GM23338 (cell line): ENCODE results near the gene BCDIN3D.

Experiments
- CREB1 ChIP-seq: fragments of 250-450 bp; sonication (Bioruptor Pico); IDR thresholded peaks from 2 replicates; pipeline ENCODE4 v1.5.0; 2020; ENCODE audit warnings: low read depth, mild to moderate bottlenecking, moderate library complexity
- EZH2 ChIP-seq: fragments of 200-600 bp; sonication (generic); IDR thresholded peaks from one replicate; pipeline ENCODE4 v1.8.0; 2017; ENCODE audit warnings: antibody characterized with exemption, mild to moderate bottlenecking, low read depth; ENCODE audit not compliant: unreplicated experiment
- EZH2phosphoT487 ChIP-seq: fragments of 200-600 bp; sonication (generic); IDR thresholded peaks from one replicate; pipeline ENCODE4 v1.8.1; 2018; ENCODE audit warnings: antibody characterized with exemption; ENCODE audit not compliant: unreplicated experiment
- POLR2AphosphoS5 ChIP-seq: IDR thresholded peaks from 2 replicates; pipeline ENCODE4 v1.6.1; 2016; ENCODE audit warnings: antibody characterized with exemption, low read depth
- STAT1 ChIP-seq: IDR thresholded peaks from one replicate; pipeline ENCODE4 v1.6.1; 2016; ENCODE audit warnings: antibody characterized with exemption; ENCODE audit not compliant: unreplicated experiment
- TF ChIP-seq, protein P1 (sequence below), 2 experiments: fragments of 200-600 bp in 1 of 2; sonication (generic) in 1 of 2; conservative IDR thresholded peaks; 2 replicates each; pipeline versions ENCODE4 v1.5.1 to v1.6.1; 2016 to 2017; ENCODE audit warnings: antibody characterized with exemption in 2 of 2, low read depth in 2 of 2, mild to moderate bottlenecking in 2 of 2, moderate library complexity in 1 of 2

DNA sequence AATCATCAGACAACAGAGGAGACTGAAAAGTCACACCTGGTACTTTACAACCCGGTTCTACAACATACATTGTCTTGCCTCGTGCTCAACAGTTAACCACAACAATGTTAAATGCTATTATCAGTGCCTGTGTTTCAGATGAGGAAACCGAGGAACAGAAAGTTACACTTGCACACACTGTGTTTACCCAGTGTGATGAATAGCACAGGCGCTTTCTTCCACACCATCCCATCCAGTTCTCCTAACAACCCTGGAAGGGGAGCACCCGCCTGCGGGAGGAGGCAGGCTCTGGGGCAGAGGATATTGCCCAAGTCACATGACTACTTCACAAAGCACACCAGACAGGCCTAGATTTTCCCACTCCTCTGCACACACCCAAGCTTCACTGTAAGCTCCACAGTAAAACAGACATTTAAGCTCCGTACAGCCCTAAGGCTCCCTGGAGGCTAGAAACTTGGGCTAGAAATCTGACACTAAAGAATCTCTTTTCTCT is 36.5 kb downstream of the BCDIN3D start:
- TF ChIP-seq, protein P1, sequence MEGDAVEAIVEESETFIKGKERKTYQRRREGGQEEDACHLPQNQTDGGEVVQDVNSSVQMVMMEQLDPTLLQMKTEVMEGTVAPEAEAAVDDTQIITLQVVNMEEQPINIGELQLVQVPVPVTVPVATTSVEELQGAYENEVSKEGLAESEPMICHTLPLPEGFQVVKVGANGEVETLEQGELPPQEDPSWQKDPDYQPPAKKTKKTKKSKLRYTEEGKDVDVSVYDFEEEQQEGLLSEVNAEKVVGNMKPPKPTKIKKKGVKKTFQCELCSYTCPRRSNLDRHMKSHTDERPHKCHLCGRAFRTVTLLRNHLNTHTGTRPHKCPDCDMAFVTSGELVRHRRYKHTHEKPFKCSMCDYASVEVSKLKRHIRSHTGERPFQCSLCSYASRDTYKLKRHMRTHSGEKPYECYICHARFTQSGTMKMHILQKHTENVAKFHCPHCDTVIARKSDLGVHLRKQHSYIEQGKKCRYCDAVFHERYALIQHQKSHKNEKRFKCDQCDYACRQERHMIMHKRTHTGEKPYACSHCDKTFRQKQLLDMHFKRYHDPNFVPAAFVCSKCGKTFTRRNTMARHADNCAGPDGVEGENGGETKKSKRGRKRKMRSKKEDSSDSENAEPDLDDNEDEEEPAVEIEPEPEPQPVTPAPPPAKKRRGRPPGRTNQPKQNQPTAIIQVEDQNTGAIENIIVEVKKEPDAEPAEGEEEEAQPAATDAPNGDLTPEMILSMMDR (conservative IDR thresholded peaks at IDR 0.05; ENCODE audit: low read depth in 2 of 2), result no peak
- TF ChIP-seq CREB1 (CRISPR knock-in tag), result no peak
- no peak for TF ChIP-seq POLR2AphosphoS5
- TF ChIP-seq STAT1, result no peak
- TF ChIP-seq EZH2, result no peak
- TF ChIP-seq EZH2phosphoT487, result no peak
